ENCODE measurements around the gene KYAT1.

Gene KYAT1

GRCh38 chr9:128881884-128882676 lies at the start of gene KYAT1, which contains the start of gene LRRC8A:
Gene KYAT1 (minus strand): TSS chr9:128881950. CDS start chr9:128845405, 36,545 bp downstream.
Gene LRRC8A (plus strand): TSS chr9:128882133. CDS start chr9:128907165, 25,032 bp downstream.
- DNase-seq: peak; percentile 96

DNA sequence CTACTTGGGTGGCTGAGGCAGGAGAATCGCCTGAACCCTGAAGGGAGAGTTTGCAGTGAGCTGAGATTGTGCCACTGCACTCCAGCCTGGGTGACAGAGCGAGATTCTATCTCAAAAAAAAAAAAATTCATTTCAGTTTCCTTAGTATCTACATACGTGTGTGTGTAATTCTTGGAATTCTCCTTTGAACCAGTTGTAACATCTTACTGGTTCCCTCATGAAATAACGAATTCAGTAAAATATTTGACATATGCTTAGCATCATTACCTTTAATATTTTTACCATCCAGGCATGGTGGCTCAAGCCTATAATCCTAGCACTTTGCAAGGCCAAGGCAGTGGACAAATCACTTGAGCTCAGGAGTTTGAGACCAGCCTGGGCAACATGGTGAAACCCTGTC lies 47.8 kb upstream of the KYAT1 start:
- DNase-seq: no peak

GRCh38 chr9:128928624-128929023 lies 46.9 kb upstream of the KYAT1 start:
- DNase-seq: no peak

DNA sequence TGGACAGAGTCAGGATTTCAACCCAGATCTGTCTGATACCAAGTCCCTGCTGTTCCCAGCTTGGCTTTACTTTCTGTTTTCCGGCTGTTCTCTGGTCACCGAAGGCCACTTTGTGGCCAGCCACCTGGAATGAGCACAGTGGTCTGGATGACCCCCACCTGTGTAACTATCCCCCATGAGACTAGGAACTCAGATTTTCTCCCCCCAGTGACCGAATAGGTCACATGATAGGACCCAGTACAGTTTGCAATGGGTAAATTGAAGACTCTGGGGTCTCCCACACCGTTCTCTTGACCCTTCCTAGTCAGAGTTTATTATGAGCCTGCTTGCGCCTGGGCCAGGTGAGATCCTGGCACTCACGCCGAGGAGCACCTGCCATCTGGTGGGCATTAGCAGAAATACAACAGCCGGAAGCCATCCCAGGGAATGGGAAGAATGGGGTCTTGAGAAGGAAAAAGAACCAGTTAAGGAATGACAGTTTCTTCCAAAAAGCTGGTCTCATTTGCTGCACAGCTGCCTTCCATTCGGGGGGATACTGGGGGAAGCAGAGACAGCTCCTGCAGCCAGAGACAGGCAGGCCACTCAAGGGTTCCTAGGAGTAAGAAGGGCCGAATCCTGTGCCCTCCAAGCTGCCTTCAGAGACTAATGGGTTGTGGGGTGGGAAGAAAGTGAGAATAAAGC lies 46.1 kb upstream of the KYAT1 start:
- peak; percentile 44 for DNase-seq

DNA sequence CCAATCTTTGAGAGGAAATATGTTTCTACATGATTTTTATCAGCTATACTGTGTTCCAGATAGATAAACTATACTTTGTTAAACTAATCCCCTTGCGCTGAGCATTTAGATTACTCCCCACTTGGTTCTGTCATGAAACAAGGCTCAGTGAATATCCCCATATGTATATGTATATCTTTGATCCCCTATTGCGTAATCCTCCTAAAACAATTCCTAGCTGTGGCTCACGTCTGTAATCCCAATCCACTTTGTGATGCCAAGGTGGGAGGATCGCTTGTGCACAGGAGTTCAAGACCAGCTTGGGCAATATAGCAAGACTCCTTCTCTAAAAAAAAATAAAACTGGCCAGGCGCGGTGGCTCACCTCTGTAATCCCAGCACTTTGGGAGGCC lies 41.7 kb upstream of the KYAT1 start:
- DNase-seq: no peak

- peak; percentile 77 for DNase-seq
These were observed 40.4 kb upstream of the KYAT1 start for GRCh38 chr9:128921881-128922763.

DNA sequence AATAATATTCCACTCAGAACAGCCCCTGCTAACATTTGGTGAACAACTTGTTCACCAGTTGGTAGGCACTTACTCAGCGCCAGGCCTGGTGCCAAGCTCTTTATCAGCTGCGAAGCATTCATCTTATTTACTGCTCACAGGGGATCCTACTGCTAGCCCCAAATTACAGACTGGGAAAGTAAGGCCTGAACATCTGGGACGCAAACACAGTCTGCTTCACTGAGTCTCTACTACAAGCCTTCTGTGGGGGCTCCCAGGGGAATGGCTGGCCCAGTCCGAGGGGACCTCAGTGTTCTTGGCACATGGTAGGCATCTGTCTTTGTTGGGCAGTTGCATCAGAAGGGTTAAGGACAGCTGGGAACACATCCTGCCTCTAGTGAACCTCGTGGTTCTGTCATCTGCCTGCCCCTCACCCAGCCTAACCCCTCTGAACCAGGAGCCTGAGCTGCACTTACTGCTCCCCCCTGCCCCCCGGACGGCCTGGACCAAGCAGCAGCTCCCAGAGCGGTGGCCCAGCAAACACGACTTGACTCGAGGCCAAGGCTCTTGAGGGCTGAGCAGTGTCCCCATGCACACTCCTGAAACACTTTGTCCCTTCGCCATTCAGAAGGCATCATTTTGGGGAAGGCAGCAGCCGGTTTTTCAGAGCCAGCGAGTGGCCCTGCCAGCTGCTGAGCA lies 38.8 kb upstream of the KYAT1 start, which contains the start of gene PHYHD1:
TSS of gene PHYHD1 (plus strand) at position 602 of the 678 bp plus-strand sequence. CDS start 1,342 bp downstream, outside the sequence.
- peak; percentile 73 for DNase-seq

- DNase-seq: no peak
These were observed 37.8 kb upstream of the KYAT1 start for GRCh38 chr9:128919402-128920089.

DNA sequence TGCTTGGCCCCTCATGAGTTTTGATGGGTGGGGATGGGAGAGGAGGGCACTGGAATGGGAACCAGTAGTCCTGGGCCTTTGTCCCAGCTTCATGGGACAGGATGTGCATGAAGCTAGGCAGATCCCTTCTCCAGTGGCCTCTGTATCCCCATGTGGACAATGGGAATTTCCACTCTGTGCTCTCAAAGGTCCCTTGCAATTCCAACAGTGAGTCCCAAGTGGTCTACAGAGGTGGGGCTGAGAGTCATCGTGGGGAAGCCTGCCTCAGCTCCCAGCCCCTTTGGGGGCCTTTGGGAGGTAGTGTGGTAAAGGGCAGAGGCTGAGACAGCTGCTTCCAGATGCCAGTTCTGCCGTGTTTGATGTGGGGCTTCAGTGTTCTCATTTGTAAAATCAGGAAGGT lies 37.2 kb upstream of the KYAT1 start:
- no peak for DNase-seq

- DNase-seq: peak; percentile 66
These were observed 35.5 kb upstream of the KYAT1 start for GRCh38 chr9:128917151-128917849.

- DNase-seq: no peak
These were observed 35.0 kb upstream of the KYAT1 start for GRCh38 chr9:128916745-128917144.

DNA sequence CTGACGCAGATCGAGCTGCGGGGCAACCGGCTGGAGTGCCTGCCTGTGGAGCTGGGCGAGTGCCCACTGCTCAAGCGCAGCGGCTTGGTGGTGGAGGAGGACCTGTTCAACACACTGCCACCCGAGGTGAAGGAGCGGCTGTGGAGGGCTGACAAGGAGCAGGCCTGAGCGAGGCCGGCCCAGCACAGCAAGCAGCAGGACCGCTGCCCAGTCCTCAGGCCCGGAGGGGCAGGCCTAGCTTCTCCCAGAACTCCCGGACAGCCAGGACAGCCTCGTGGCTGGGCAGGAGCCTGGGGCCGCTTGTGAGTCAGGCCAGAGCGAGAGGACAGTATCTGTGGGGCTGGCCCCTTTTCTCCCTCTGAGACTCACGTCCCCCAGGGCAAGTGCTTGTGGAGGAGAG lies 34.5 kb upstream of the KYAT1 start:
- DNase-seq: no peak

DNA sequence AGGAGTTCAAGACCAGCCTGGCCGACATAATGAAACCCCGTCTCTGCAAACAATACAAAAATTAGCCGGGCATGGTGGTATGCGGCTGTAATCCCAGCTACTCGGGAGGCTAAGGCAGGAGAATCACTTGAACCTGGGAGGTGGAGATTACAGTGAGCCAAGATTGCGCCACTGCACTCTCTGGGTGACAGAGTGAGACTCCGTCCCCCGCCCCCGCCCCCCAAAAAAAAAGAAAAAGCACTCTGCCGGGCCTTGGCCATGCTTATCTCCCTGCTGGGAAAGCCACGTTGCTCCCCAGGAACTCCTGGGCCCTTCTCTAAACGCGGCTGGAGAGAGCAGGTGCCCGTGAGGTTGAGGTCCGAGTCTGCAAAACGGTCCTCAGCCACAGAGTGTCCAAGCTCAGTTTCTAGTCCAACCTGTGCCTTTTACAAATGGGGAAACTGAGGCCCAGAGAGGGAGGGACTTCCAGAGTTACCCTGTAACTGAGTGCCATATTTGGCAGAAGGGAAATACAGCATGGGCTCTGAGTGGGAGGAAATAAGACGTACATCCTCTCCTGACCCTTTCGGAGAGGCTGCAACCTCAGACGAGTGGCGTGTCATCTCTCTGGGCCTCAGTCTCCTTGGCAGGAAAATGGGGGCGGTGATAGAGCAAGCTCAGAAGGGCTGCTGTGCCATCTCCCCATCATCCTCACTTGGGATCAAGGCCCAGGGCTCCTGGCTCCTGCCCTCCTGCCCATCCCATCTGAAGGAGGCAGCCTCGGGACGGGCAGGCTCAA lies 32.4 kb upstream of the KYAT1 start:
- DNase-seq: no peak

- no peak for DNase-seq
These were observed 31.5 kb upstream of the KYAT1 start for GRCh38 chr9:128913048-128913900.

GRCh38 chr9:128912270-128912853 lies 30.6 kb upstream of the KYAT1 start:
- DNase-seq: peak; percentile 94

- DNase-seq: peak; percentile 96
These were observed 29.8 kb upstream of the KYAT1 start for GRCh38 chr9:128911529-128912035.

- no peak for DNase-seq
These were observed 29.2 kb upstream of the KYAT1 start for GRCh38 chr9:128910906-128911305.

- DNase-seq: no peak
These were observed 28.1 kb upstream of the KYAT1 start for GRCh38 chr9:128909859-128910258.

- DNase-seq: no peak
These were observed 26.6 kb upstream of the KYAT1 start for GRCh38 chr9:128908372-128908771.
